Calu3 (cell line): ENCODE measurements around the gene GHITM. TPM values are rescaled to one million over a fixed set of nuclear protein-coding genes. Genes with fewer than 3 reads are reported as not detected.
"Not testable (repeated sequence)": the region's sequence is repeated elsewhere in the genome, so short reads cannot be mapped to it uniquely, and the experiment has no call there.

Source experiments
- BruUV-seq: library from RNA; stranded (reverse); fragments of 400-500 nt; replicated peaks from 2 replicates; lab custom pipeline; 2021; lab: Mats Ljungman, UMichigan
- CTCF ChIA-PET: fragments of 300-600 bp; sonication (Branson Sonifier 250); formaldehyde crosslinking; loops from one replicate; lab custom pipeline; 2022; ENCODE audit warnings: antibody characterized with exemption; lab: Charles Lee
- DNase-seq: peaks from one replicate; pipeline ENCODE4 v3.0.0; 2022
- H3K27ac Mint-ChIP-seq: one replicate; pipeline ENCODE4 v1.8.0; 2022; ENCODE audit warnings: mixed read lengths; ENCODE audit not compliant: unreplicated experiment
- H3K27me3 Mint-ChIP-seq: one replicate; pipeline ENCODE4 v1.8.0; 2022; ENCODE audit warnings: mixed read lengths; ENCODE audit not compliant: unreplicated experiment
- H3K36me3 Mint-ChIP-seq: one replicate; pipeline ENCODE4 v1.8.0; 2022; ENCODE audit warnings: mild to moderate bottlenecking, moderate library complexity, mixed read lengths; ENCODE audit not compliant: insufficient read depth, unreplicated experiment
- H3K4me1 Mint-ChIP-seq: one replicate; pipeline ENCODE4 v1.8.0; 2022; ENCODE audit warnings: mild to moderate bottlenecking, low read depth, mixed read lengths; ENCODE audit not compliant: unreplicated experiment
- H3K4me3 Mint-ChIP-seq: one replicate; pipeline ENCODE4 v1.8.0; 2022; ENCODE audit warnings: mild to moderate bottlenecking, low read depth, moderate library complexity, mixed read lengths; ENCODE audit not compliant: unreplicated experiment
- H3K9me3 Mint-ChIP-seq: one replicate; pipeline ENCODE4 v1.8.0; 2022; ENCODE audit warnings: low read depth, mixed read lengths; ENCODE audit not compliant: unreplicated experiment
- CTCF ChIP-seq: fragments of 200-600 bp; IDR thresholded peaks from one replicate; pipeline ENCODE4 v1.8.0; 2022; ENCODE audit warnings: antibody characterized with exemption; ENCODE audit not compliant: unreplicated experiment
- intact Hi-C: fragments of 100-400 bp; cut with micrococcal nuclease; formaldehyde crosslinking; loops from one replicate; pipeline ENCODE4 v1.10.0; 2022; ENCODE audit not compliant: unreplicated experiment
- total RNA-seq: library from RNA; stranded (reverse); gene quantifications from 2 replicates; pipeline ENCODE4 v1.2.3, GENCODE V29; 2022

Gene GHITM
- total RNA-seq, 1 experiment from 2014 or later: 107 TPM

DNA sequence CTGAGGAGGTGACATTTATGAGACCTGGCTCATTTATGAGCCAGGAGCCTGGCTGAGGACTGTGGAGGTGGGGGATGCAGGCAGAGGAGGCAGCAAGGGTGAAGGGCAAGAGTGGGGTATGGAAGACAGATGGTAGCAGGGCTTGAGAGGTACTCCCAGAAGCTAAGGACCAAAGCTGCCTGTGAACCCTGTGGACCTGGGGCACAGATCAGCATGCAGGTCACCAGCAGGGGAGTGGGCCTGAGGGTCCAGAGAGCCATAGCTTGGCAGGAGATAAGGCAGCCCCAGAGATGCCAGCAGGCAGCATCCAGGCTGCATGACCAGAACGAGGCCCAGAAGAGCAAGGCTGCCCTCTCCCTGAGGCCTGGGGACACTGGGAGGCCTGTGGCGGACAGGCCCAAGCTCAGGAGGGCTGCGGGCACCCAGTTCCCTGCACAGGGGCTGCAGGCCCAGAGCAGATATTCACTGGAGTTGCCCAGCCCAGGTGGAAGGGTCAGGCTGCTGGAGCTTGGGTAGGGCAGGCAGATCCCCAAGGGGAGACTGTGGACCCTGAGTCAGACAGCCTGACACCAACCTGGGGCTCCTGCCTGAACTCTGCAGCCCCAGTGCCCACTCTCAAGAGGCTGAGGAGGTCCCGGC, 37.6 kb downstream of the GHITM start:
- Mint-ChIP-seq H3K4me1 (no peaks in the 10 kb centered on the region), H3K36me3 (no peaks in the 10 kb centered on the region), H3K27me3 (no peaks in the 10 kb centered on the region), H3K4me3 (no peak overlapping the region), H3K27ac (no peak overlapping the region), H3K9me3 (no peaks in the 10 kb centered on the region)
- TF ChIP-seq CTCF: no peak
- intact Hi-C loops: no loop called here
- BruUV-seq: no TSS peak
- CTCF ChIA-PET: no interaction called here
- DNase-seq: no peak

- Mint-ChIP-seq H3K4me1 (no peaks in the 10 kb centered on the region), H3K27me3 (no peaks in the 10 kb centered on the region), H3K36me3 (no peaks in the 10 kb centered on the region), H3K27ac (no peak overlapping the region), H3K4me3 (no peak overlapping the region), H3K9me3 (no peaks in the 10 kb centered on the region)
- no TSS peak for BruUV-seq
- CTCF ChIA-PET: no interaction called here
- DNase-seq: no peak
- TF ChIP-seq CTCF: no peak
- intact Hi-C loops: no loop called here
Observed at GRCh38 chr10:84177541-84178141, 38.3 kb downstream of the GHITM start.

GRCh38 chr10:84178160-84178609, 38.9 kb downstream of the GHITM start:
- no peak for TF ChIP-seq CTCF
- intact Hi-C loops: no loop called here
- no peak for DNase-seq
- Mint-ChIP-seq H3K9me3 (no peaks in the 10 kb centered on the region), H3K4me3 (no peak overlapping the region), H3K27ac (no peak overlapping the region), H3K27me3 (no peaks in the 10 kb centered on the region), H3K4me1 (no peaks in the 10 kb centered on the region), H3K36me3 (no peaks in the 10 kb centered on the region)
- CTCF ChIA-PET: no interaction called here
- BruUV-seq: no TSS peak

DNA sequence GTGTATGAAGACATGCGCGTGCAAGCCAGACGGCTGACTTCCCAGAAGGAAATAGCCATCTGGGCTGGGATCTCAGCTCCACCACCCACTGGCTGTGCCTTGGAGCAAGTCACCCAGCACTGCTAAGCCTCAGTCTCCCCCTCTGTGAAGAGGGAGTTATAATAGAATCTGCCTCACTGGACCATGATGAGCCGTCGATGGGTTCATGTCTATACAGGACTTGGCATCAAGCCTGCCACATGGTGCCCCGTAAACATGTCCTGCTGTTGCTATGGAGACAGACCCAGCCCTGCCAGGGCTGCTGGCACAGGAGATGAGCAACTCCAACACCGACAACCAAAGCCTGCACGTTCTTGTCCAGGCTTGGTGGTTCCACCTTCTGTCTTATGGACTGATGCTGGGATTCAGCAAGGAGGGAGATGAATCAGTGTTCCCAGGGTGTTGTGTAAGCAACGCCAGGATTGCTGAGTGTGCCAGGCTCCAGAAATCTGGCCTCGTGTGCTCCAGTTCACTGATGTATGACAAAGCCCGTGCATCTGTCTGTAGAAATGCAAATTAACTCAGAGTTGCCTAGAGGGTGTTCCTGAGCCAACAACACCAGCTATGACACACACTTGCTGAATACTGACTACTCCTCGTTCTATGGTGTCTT, 39.9 kb downstream of the GHITM start:
- H3K36me3 Mint-ChIP-seq: no peaks in the 10 kb centered on the region
- H3K27me3 Mint-ChIP-seq: no peaks in the 10 kb centered on the region
- DNase-seq: no peak
- no peak overlapping the region for H3K27ac Mint-ChIP-seq
- CTCF ChIA-PET: no interaction called here
- no TSS peak for BruUV-seq
- no peaks in the 10 kb centered on the region for H3K4me1 Mint-ChIP-seq
- H3K9me3 Mint-ChIP-seq: no peaks in the 10 kb centered on the region
- no peak for TF ChIP-seq CTCF
- no peak overlapping the region for H3K4me3 Mint-ChIP-seq
- intact Hi-C loops: no loop called here

DNA sequence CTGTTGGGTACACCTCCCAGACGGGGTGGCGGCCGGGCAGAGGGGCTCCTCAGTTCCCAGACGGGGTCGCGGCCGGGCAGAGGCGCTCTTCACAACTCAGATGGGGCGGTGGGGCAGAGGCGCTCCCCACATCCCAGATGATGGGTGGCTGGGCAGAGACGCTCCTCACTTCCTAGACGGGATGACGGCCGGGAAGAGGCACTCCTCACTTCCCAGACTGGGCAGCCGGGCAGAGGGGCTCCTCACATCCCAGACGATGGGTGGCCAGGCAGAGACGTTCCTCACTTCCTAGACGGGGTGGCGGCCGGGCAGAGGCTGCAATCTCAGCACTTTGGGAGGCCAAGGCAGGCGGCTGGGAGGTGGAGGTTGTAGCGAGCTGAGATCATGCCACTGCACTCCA, 41.1 kb downstream of the GHITM start:
- H3K27ac Mint-ChIP-seq, CTCF ChIA-PET, H3K4me1 Mint-ChIP-seq, DNase-seq, intact Hi-C loops, BruUV-seq, H3K36me3 Mint-ChIP-seq, H3K9me3 Mint-ChIP-seq, H3K4me3 Mint-ChIP-seq, H3K27me3 Mint-ChIP-seq: not testable (repeated sequence)
